Measurements from ENCODE around the gene FTSJ1.

- no peak for TF ChIP-seq CTCF (conservative IDR thresholded peaks at IDR 0.05; ENCODE audit: low read depth, low read length)
- TF ChIP-seq RFX5 (IDR thresholded peaks at IDR 0.05; ENCODE audit: low read depth, low read length): no peak
- no peak for TF ChIP-seq POLR2A (IDR thresholded peaks at IDR 0.05; ENCODE audit: low read depth, low read length)
Observed at GRCh38 chrX:48531358-48531959, 55.5 kb downstream of the FTSJ1 start.
